Loucy (cell line): Measurements from ENCODE around the gene SERPINC1.

Experiments used
- CTCF ChIP-seq: fragments of 200-600 bp; sonication (generic); conservative IDR thresholded peaks from 2 replicates; pipeline ENCODE4 v1.5.1; 2014; ENCODE audit warnings: mild to moderate bottlenecking, antibody characterized with exemption, low read length
- EZH2phosphoT487 ChIP-seq: fragments of 200-600 bp; IDR thresholded peaks from 2 replicates; pipeline ENCODE4 v1.6.1; 2018; ENCODE audit warnings: antibody characterized with exemption, mild to moderate bottlenecking, moderate library complexity, borderline replicate concordance

- TF ChIP-seq CTCF: no peak
- no peak for TF ChIP-seq EZH2phosphoT487
Observed at GRCh38 chr1:173900992-173901391, 16.1 kb downstream of the SERPINC1 start.
